Coronary artery (tissue), 2 donors: ENCODE data around the gene AJM1.
"Not testable (repeated sequence)": the region's sequence is repeated elsewhere in the genome, so short reads cannot be mapped to it uniquely, and the experiment has no call there.

Experiments used
- DNase-seq: peaks from one replicate; pipeline ENCODE4 v3.0.0-alpha.2; 2017; ENCODE audit warnings: low spot score
- H3K27ac ChIP-seq, 2 donors: fragments of 200-600 bp; sonication (generic); one replicate each; pipeline ENCODE4 v1.5.1; 2016 to 2019
- H3K4me3 ChIP-seq: fragments of 200-600 bp; sonication (generic); 2 replicates; pipeline ENCODE4 v1.5.1; 2016; ENCODE audit warnings: mild to moderate bottlenecking, moderate library complexity
- TF ChIP-seq, protein P1 (sequence below): fragments of 200-600 bp; sonication (generic); IDR thresholded peaks from one replicate; pipeline ENCODE4 v1.5.1; 2019; ENCODE audit warnings: antibody characterized with exemption

AJM1 gene

DNA sequence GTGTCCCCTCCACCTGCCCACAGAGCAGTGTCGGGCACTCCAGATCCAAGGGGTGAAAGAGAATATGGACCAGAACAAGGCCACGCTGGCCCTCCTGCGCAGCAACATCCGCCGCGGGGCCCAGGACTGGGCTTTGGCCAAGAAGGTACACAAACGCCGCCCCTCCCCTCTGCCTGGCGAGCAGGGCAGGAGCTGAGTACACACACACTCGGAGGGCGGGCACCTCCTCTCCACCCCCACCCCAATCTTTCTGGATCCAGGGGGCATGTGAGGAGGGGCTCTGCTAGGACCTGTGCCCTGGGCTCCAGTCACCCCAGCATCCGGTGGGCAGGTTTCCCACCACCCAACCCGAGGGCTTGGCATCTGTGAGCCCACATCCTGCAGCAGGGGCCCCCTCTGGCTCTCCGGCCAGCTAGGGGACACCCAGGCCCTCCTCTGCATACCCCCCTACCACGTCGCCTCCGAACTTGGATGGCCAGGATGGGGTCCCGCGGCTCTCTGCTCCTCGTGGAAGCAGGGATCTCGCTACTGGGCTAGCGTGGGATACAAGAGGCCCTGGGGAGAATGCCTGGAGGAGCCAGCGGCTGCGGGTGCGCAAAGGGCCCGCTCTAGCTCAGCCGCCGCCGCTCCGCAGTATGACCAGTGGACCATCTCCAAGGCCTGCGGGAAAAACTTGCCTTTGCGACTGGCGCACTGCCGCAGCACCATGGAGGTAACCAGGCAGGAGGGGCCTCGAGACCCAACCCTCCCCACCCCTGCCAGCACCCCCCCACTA lies 43.0 kb upstream of the AJM1 start:
- TF ChIP-seq, protein P1, sequence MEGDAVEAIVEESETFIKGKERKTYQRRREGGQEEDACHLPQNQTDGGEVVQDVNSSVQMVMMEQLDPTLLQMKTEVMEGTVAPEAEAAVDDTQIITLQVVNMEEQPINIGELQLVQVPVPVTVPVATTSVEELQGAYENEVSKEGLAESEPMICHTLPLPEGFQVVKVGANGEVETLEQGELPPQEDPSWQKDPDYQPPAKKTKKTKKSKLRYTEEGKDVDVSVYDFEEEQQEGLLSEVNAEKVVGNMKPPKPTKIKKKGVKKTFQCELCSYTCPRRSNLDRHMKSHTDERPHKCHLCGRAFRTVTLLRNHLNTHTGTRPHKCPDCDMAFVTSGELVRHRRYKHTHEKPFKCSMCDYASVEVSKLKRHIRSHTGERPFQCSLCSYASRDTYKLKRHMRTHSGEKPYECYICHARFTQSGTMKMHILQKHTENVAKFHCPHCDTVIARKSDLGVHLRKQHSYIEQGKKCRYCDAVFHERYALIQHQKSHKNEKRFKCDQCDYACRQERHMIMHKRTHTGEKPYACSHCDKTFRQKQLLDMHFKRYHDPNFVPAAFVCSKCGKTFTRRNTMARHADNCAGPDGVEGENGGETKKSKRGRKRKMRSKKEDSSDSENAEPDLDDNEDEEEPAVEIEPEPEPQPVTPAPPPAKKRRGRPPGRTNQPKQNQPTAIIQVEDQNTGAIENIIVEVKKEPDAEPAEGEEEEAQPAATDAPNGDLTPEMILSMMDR, result no peak
- Histone ChIP-seq H3K4me3 (peak overlapping the region; percentile 47), H3K27ac (no peak overlapping the region)
- DNase-seq, result no peak

DNA sequence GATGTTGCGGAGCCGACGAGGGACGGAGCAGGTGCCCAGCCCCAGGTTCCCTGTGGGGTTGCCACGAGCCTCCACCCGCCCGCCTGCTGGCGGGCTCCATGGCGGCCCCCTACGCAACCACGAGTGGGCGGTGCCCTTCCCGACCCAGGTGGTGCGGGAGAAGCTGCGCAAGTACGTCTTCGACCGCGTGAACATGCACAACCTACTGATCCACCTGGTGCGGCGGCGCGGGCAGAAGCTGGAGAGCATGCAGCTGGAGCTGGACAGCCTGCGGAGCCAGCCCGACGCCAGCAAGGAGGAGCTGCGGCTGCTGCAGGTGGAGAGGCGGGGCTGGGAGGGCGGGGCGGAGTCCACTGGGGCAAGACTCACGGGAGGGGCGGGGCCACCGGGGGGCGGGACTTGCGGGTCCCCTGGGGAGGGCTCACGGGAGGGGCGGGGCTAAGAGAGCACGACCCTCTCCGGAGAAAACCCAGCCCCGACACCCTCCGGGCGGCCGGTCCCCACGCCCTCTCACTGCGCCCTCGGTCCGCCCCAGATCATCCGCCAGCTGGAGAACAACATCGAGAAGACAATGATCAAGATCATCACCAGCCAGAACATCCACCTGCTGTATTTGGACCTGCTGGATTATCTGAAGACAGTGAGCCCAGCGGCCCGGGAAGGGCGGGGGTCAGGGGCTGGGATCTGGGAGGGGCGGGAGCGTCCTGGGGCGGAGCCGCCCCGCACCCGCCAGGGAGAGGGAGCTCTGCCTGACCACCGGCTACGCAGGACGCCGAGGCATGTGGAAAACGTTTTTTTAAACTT lies 42.2 kb upstream of the AJM1 start:
- Histone ChIP-seq H3K27ac (no peak overlapping the region), H3K4me3 (peak overlapping the region; percentile 47)
- no peak for DNase-seq
- TF ChIP-seq, protein P1, result no peak

DNA sequence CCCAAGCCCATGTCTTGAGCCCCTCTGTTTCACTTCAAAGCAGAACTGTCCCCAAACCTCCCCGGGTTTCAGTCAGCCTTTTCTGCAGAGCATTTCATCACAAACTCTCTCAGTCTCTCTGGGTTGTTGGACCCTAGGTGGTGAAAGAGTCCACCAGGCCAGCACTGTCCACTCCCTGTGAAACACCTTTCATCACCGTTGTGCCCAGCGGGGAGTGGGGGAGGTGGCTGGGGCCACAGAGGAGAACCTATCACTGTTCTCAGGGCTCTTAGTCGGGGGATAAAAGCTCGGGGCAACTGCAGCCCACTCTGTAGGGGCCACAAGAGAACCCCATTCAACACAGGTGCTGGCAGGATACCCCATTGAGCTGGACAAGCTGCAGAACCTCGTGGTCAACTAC lies 40.0 kb upstream of the AJM1 start:
- no peak for DNase-seq
- no peak overlapping the region for H3K27ac ChIP-seq
- TF ChIP-seq, protein P1, result no peak

DNA sequence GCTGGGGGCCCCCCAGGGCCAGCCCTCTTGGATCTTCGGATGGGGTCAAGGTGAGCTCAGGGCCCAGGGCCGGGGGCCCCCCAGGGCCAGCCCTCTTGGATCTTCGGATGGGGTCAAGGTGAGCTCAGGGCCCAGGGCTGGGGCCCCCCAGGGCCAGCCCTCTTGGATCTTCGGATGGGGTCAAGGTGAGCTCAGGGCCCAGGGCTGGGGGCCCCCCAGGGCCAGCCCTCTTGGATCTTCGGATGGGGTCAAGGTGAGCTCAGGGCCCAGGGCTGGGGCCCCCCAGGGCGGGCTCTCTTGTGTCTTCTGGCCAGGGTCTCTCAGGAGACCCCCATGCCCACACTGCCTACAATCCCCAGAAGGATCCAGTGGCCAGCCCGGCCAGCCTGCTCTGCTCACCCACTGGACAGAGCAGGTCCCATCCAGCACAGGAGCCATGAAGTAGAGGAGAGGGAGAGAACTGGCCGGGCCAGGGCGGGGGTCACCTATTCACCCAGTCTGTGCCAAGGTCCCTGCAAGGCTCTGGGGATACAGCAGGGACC lies 39.2 kb upstream of the AJM1 start:
- not testable (repeated sequence) for H3K4me3 ChIP-seq, H3K27ac ChIP-seq, DNase-seq

More for the DNA sequence above, 40.0 kb upstream of the AJM1 start:
- H3K4me3 ChIP-seq, result no peak overlapping the region

DNA sequence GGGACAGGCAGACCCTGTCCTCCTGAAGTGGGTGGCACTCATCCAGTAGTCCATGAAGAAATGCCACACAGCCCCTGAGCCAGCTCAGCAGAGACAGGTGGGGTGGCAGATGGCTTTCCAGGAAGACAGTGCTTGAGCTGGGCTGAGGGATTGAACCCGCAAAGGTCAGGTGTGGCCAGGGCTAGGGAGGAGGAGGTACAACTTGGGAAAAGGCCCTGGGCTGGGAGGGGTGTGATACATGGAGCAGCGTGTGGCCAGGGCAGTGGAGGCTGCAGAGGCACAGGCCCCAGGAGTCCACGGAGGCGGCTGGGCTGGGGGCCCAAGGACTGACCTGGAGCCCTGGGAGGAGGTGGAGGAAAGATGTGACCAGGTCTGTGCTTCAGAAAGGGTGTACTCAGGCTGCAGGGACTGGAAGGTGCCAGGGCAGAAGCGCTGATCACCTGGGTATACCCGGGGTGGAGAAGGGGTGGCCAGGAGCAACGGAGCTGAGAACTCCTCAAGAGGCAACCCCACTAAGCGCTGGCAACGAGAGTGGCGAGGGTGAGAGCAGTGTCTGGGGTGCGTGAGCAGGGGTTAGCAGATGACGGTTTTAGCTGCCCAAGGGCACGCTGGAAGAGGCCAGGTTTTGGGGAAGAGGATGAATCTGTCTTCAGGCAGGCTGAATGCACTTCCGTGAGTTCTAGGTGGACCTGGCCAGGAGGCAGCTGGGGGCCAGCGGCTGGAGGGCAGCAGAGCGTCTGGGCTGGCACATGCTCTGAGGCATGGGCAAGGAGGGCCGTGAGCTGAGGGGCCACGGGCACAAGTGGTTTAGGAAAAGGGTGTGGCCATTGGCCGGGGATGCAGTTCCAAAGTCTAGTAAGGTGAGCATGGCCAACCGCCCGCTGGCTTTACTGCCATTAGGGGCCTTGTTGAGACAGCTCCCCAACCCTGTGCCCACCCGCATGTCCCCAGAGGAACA lies 38.4 kb upstream of the AJM1 start:
- DNase-seq, result no peak
- Histone ChIP-seq H3K27ac (no peak overlapping the region), H3K4me3 (no peak overlapping the region)
- TF ChIP-seq, protein P1, result no peak

DNA sequence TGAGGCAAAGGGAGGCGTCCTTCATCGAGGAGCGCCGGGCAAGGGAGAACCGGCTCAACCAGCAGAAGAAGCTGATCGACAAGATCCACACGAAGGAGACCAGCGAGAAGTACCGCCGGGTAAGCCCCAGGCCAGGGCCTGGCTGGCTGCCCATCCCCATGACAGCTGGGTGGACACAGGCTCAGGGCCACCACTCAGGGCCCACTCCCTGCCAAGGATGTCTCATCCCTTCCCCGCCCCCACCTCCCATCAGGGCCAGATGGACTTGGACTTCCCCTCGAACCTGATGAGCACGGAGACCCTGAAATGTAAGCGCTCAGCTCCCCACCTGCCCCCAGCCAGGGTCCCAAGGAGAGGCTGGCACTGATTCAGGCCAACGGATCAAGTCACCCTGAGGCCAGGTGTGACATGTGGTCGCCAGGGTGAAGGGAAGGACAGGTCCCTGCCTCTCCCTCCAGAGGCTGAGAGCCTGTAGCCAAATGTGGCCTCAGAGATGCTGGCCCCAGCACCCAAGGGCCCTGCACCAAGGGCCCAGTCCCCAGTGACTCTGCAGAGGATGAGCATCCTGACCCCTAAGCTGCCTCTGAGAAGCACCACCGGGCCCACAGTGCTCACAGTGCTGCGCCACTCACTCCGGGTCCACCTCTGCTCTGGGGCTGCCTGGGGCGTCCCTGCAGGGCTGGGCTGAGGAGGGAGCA lies 37.6 kb upstream of the AJM1 start:
- no peak overlapping the region for H3K27ac ChIP-seq
- H3K4me3 ChIP-seq, result no peak overlapping the region
- no peak for DNase-seq
- TF ChIP-seq, protein P1, result no peak
